Measurements from ENCODE around the gene PABPN1L.

- TF ChIP-seq, protein P1, sequence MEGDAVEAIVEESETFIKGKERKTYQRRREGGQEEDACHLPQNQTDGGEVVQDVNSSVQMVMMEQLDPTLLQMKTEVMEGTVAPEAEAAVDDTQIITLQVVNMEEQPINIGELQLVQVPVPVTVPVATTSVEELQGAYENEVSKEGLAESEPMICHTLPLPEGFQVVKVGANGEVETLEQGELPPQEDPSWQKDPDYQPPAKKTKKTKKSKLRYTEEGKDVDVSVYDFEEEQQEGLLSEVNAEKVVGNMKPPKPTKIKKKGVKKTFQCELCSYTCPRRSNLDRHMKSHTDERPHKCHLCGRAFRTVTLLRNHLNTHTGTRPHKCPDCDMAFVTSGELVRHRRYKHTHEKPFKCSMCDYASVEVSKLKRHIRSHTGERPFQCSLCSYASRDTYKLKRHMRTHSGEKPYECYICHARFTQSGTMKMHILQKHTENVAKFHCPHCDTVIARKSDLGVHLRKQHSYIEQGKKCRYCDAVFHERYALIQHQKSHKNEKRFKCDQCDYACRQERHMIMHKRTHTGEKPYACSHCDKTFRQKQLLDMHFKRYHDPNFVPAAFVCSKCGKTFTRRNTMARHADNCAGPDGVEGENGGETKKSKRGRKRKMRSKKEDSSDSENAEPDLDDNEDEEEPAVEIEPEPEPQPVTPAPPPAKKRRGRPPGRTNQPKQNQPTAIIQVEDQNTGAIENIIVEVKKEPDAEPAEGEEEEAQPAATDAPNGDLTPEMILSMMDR (conservative IDR thresholded peaks at IDR 0.05; ENCODE audit: low read depth, low read length) = no peak
- no peak for TF ChIP-seq POLR2A (IDR thresholded peaks at IDR 0.05; ENCODE audit: low read depth, low read length)
- TF ChIP-seq RAD21 (IDR thresholded peaks at IDR 0.05; ENCODE audit: low read length) = no peak
- TF ChIP-seq BHLHE40 (IDR thresholded peaks at IDR 0.05; ENCODE audit: low read depth, low read length) = no peak
- TF ChIP-seq USF2 (IDR thresholded peaks at IDR 0.05; ENCODE audit: low read depth, low read length) = no peak
- TF ChIP-seq FOS (IDR thresholded peaks at IDR 0.05; ENCODE audit: low read depth, low read length) = no peak
- no peak for TF ChIP-seq RFX5 (IDR thresholded peaks at IDR 0.05; ENCODE audit: low read depth, low read length)
- TF ChIP-seq RCOR1 (IDR thresholded peaks at IDR 0.05; ENCODE audit: insufficient replicate concordance, low read length) = no peak
- no peak for TF ChIP-seq SMC3 (IDR thresholded peaks at IDR 0.05; ENCODE audit: low read depth, low read length)
- TF ChIP-seq CEBPB (IDR thresholded peaks at IDR 0.05; ENCODE audit: low read depth, low read length) = no peak
- no peak for TF ChIP-seq CHD1 (IDR thresholded peaks at IDR 0.05; ENCODE audit: low read depth, low read length)
- TF ChIP-seq, protein P2, sequence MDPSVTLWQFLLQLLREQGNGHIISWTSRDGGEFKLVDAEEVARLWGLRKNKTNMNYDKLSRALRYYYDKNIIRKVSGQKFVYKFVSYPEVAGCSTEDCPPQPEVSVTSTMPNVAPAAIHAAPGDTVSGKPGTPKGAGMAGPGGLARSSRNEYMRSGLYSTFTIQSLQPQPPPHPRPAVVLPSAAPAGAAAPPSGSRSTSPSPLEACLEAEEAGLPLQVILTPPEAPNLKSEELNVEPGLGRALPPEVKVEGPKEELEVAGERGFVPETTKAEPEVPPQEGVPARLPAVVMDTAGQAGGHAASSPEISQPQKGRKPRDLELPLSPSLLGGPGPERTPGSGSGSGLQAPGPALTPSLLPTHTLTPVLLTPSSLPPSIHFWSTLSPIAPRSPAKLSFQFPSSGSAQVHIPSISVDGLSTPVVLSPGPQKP (IDR thresholded peaks at IDR 0.05; ENCODE audit: borderline replicate concordance, low read depth, low read length) = no peak
- TF ChIP-seq MAZ (IDR thresholded peaks at IDR 0.05; ENCODE audit: borderline replicate concordance, low read depth, low read length) = no peak
- no peak for TF ChIP-seq MXI1 (IDR thresholded peaks at IDR 0.05; ENCODE audit: borderline replicate concordance, low read depth, low read length)
These were observed 3.2 kb upstream of the PABPN1L start for GRCh38 chr16:88869673-88869980.

All from IMR-90 (cell line).